Measurements from ENCODE around the gene SH3TC1. TPM values are rescaled to one million over a fixed set of nuclear protein-coding genes. Genes with fewer than 3 reads are reported as not detected.

The SH3TC1 gene
- total and polyA plus RNA-seq, 2 of the 8 experiments (the other 6 are each of a cell fraction or from before 2014, with no cell fraction given): 0.15 TPM; not detected in 1

- TF ChIP-seq POU5F1 (IDR thresholded peaks at IDR 0.05; ENCODE audit: low read depth, low read length) (no peak), SIX5 (IDR thresholded peaks at IDR 0.05; ENCODE audit: low read depth, low read length) (peak; percentile 72), EGR1 (IDR thresholded peaks at IDR 0.05; ENCODE audit: borderline replicate concordance, low read depth, low read length) (peak; percentile 67; the same call in 1 of the 2 replicates), SIN3A (conservative IDR thresholded peaks at IDR 0.05 in 1 of 2, IDR thresholded peaks at IDR 0.05 in 1 of 2; ENCODE audit: low read depth in 1 of 2, low read length in 2 of 2) (peak in 1 of 2 experiments; percentile 51; a peak in 1 of 4 replicates), JUND (IDR thresholded peaks at IDR 0.05; ENCODE audit: low read length) (no peak), GABPA (IDR thresholded peaks at IDR 0.05; ENCODE audit: borderline replicate concordance, insufficient read depth, low read length) (0 out of 2 replicates have a peak, but pooled peaks have one; percentile 13), KDM4A (IDR thresholded peaks at IDR 0.05; ENCODE audit: low read depth, low read length, severe bottlenecking) (peak; percentile 64), KDM5A (IDR thresholded peaks at IDR 0.05; ENCODE audit: low read length) (no peak), EP300 (IDR thresholded peaks at IDR 0.05; ENCODE audit: borderline replicate concordance in 1 of 2, low read depth in 2 of 2, low read length in 2 of 2) (no peak), NRF1 (IDR thresholded peaks at IDR 0.05; ENCODE audit: low read depth, low read length) (peak; percentile 81)
These were observed 40.2 kb upstream of the SH3TC1 start, which contains the start of gene ABLIM2 (continued) for GRCh38 chr4:8158710-8159536.
